ENCODE data around the gene NPAS4.
"Not testable (repeated sequence)": the region's sequence is repeated elsewhere in the genome, so short reads cannot be mapped to it uniquely, and the experiment has no call there.

NPAS4 gene

DNA sequence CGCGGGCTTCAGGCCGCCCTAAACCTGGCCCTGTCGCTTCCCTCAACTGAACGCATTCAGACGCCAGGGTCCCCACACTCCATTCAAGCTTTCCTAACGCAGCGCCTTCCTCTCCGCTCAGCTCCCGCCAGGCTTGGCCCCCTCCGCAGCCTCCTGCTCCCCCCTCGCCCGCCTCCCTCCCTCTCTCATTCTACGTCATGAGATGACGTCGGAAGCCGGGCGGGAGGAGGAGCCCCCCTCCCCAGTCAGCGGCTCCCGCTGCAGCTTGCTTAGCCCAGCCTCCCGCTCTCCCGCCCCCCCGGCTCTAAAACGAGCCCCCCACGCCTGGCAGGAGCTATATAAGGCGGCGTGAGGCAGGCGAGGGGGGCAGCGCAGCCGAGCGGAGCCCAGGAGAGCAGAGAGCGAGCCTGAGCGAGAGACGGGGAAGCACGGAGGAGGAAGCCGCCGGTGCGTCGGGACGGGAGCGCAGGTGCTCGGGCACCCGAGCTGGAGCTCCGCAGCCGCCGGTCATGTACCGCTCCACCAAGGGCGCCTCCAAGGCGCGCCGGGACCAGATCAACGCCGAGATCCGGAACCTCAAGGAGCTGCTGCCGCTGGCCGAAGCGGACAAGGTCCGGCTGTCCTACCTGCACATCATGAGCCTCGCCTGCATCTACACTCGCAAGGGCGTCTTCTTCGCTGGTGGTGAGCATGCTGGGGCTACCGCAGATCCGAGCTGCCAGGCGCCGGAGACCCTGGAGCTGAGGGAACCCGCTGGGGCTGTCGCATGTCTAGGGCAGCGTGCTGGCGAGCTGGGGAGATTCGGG is at the start of gene NPAS4:
NPAS4 (plus strand) TSS at position 365 of the 806 bp plus-strand sequence; CDS start at position 510, 145 bp downstream.
- DNase-seq, result peak; percentile 38 to 82 (median 67)

GRCh38 chr11:66371627-66372415 is 49.0 kb upstream of the NPAS4 start, which contains the start of gene SLC29A2:
Gene SLC29A2, minus strand, starts transcription at chr11:66371760. Its CDS starts 169 bp downstream, at chr11:66371591.
- peak; percentile 85 to 97 (median 95) for DNase-seq

GRCh38 chr11:66373265-66373664 is 47.6 kb upstream of the NPAS4 start:
- no peak for DNase-seq

GRCh38 chr11:66373690-66374287 is 47.0 kb upstream of the NPAS4 start:
- not testable (repeated sequence) for DNase-seq

GRCh38 chr11:66380264-66380663 is 40.6 kb upstream of the NPAS4 start:
- not testable (repeated sequence) for DNase-seq

GRCh38 chr11:66384316-66384715 is 36.5 kb upstream of the NPAS4 start:
- peak in 1 of 3 experiments; percentile 11 for DNase-seq

GRCh38 chr11:66386171-66387069 is 34.4 kb upstream of the NPAS4 start:
- DNase-seq, result peak; percentile 85 to 93 (median 90)

DNA sequence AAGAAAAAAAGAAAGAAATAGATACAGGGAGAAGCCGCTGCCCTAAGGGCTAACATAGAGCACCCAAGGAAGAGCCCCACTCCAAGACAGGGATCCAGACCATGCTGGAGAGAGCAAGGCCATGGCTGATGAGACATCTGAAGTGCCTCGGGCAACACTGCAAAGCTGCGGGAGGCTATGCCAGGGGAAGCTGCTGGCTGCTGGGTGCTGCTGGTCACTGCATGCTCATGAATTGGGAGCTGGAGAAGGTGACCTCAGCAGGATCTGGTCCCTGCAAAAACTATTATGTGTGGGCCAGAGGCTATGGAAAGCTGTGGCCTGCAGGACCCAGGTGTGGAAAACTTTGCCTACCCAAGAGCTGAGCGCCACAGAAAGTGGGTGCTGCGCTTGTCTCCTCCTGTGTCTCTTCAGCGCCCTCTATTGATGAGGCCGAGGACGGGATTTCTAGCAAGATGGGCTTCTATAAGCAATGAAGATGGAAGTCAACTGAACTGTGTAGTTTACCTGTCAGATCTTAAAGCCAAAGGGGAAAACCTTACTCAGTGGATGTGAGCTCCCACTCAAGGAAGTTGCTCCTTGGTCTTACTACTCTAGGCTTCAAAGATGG is 32.0 kb upstream of the NPAS4 start:
- peak; percentile 59 to 85 (median 63) for DNase-seq

DNA sequence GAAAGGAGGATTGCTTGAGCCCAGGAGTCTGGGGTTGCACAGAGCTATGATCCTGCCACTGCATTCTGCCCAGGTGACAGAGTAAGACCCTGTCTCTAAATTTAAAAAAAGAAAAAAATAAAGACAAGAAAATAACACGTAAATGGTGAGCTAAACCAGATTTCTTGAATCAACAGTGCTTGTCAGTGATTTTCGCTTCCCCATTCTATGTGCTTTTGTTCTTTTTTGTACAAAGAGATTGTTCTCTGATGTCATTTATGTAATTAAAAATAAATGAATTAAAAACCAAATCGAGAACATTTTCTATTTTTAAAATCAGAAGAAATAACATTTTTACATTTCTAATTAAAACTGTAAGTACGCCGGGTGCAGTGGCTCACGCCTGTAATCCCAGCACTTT is 29.5 kb upstream of the NPAS4 start:
- no peak for DNase-seq

- no peak for DNase-seq
Observed at GRCh38 chr11:66393954-66394353, 26.9 kb upstream of the NPAS4 start.

DNA sequence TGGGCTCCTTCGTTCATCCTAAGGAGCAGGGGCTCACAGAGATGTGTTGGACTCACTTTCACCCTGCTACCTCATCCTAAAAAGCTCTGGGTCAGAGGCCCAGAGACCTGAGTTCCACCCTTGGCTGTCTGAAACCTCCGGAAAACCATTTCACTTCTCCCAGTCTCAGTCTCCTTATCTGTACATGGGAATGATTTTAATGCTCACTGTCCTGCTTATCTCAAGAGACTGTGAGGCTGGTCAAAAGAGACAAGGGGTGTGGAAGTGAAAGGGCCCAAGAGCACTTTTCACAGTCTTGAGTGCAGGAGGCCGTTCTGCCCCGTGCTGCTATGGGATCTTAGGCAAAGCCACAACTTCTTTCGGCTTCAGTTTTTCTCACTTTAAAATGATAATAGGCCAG is 13.2 kb upstream of the NPAS4 start:
- no peak for DNase-seq

DNA sequence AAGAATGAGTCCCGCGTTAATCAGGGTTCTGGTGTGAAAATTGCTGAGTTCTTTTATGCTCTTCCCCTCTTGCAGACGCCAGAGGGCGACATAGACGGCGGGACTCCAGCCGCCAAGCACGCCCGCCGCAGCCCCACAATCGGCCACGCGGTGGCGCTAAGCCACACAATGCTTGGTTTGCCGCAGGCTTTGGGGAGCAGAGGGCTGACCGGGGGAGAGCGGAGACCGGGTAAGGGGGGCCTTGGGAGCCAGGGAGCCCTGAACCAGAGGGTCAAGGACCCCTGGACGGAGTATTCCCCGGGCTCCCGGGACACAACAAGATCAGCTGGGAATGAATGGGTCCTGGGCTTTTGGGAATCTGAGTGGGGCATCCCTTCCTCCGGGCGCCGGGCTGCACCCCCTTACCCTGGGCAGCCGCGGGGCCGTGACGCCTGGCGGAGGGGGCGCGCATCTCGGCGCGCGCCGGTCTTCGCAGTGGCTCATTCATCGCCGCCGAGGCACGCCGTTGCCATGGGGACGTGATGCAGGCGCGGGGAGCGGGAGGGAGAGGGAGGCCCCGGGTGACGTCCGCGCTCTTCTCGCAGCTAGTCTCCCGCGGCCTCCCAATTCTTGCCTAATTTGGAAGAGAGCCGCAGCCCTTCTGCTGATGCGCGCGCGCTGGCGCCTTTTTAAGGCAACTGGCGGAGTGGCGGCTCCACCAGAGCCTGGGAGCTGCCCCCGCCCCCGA is 12.2 kb upstream of the NPAS4 start:
- peak; percentile 89 to 99 (median 97) for DNase-seq

DNA sequence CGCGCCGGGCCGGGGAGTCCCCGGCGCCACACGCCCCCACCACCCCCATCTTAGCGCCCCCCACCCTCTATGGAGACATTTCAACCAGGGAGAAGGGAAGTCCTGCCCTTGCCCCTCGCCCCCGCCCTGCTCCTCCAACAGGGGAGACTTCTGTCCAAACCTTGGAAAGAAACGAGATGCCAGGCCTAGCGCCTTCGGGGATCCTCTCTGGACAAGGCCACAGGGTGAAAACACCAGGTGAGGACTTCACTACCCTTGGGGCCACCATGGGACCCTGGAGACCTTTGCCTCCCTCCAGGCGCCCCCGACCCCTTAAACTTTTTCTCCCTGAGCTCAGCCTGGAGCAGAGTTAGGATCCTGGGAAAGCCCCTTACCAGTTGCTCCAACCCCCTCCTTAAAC is 11.6 kb upstream of the NPAS4 start:
- no peak for DNase-seq

DNA sequence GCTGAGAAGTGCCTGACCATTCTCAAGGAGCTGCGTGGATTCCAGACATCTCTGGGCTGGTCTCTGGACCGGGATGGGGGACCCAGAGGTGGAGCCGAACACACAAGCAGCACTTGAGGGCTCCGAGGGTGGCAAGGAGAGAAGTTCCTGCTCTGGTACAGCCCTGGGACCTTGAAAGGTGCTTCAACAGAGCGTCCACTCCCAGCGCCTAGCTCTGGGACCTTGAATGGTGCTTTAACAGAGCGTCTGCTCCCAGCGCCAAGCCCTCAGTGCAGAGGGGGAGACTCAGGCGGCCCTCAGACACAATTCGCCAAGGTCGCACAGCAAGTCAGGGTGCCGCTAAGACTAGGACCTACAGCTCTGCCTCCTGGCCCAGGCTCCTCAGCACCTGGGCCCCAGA is 10.6 kb upstream of the NPAS4 start:
- DNase-seq, result no peak

- no peak for DNase-seq
Observed at GRCh38 chr11:66411323-66411722, 9.5 kb upstream of the NPAS4 start.

GRCh38 chr11:66412110-66412509 is 8.7 kb upstream of the NPAS4 start:
- no peak for DNase-seq

DNA sequence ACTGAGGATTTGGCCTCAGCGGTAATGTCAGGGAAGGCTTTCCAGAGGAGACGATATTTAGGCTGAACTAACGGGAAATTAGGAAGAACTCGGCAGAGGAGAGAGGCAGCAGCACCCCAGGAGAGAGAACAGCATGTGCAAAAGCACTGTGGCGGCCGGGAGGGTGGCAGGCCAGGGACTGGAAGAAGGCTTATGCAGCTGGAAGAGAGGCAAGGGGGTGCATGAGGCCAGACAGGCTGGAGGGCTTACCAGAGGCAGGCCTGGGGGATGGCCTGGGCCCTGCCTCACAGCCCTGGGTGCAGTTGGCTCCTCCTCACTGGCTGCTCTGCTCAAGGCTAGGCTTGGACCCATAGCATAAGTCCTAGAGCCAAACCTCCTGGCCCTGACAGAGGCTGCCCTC is 7.7 kb upstream of the NPAS4 start:
- no peak for DNase-seq

- no peak for DNase-seq
Observed at GRCh38 chr11:66414120-66414934, 6.5 kb upstream of the NPAS4 start.

DNA sequence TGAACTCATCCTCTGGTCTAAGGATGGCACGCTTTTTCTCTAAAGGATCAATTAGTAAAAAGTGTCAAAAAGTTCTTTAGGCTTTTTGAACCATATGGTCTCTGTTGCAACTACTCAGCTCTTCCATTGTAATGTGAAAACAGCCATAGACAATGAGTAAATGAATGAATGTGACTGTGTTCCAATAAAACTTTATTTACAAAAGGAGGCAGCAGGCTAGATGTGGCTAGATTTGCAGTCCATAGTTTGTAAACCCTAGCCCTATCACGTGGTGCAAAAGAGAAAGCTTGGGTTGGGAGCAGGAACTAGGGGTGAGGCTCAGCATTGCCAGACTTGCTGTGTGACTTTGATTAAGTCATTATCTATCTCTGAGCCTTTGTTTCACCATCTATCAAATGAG is 5.4 kb upstream of the NPAS4 start:
- no peak for DNase-seq

GRCh38 chr11:66417000-66417399 is 3.8 kb upstream of the NPAS4 start:
- peak in 1 of 3 experiments; percentile 9 for DNase-seq
